Measurements from ENCODE around the gene NPHP4.

NPHP4 gene

GRCh38 chr1:5822266-5822665 is 170.0 kb downstream of the NPHP4 start:
- no peak for DNase-seq

- no peak for DNase-seq
Measured at GRCh38 chr1:5821540-5822176, 170.6 kb downstream of the NPHP4 start.

GRCh38 chr1:5820026-5820421 is 172.2 kb downstream of the NPHP4 start:
- DNase-seq: no peak

- DNase-seq: no peak
Measured at GRCh38 chr1:5819391-5820025, 172.7 kb downstream of the NPHP4 start.

GRCh38 chr1:5818755-5819154 is 173.5 kb downstream of the NPHP4 start:
- DNase-seq: no peak

- no peak for DNase-seq
Measured at GRCh38 chr1:5815716-5816115, 176.5 kb downstream of the NPHP4 start.

GRCh38 chr1:5815211-5815610 is 177.0 kb downstream of the NPHP4 start:
- no peak for DNase-seq

- DNase-seq: no peak
Measured at GRCh38 chr1:5814046-5814619, 178.1 kb downstream of the NPHP4 start.

GRCh38 chr1:5813480-5813879 is 178.7 kb downstream of the NPHP4 start:
- DNase-seq: no peak

Measured in stimulated activated CD8-positive, alpha-beta memory T cell treated with anti-CD3 and anti-CD28 coated beads, Interleukin-4, amount 100 ng/mL, for 48 hours (primary cell).